ENCODE measurements around the gene UFC1.

UFC1 gene

DNA sequence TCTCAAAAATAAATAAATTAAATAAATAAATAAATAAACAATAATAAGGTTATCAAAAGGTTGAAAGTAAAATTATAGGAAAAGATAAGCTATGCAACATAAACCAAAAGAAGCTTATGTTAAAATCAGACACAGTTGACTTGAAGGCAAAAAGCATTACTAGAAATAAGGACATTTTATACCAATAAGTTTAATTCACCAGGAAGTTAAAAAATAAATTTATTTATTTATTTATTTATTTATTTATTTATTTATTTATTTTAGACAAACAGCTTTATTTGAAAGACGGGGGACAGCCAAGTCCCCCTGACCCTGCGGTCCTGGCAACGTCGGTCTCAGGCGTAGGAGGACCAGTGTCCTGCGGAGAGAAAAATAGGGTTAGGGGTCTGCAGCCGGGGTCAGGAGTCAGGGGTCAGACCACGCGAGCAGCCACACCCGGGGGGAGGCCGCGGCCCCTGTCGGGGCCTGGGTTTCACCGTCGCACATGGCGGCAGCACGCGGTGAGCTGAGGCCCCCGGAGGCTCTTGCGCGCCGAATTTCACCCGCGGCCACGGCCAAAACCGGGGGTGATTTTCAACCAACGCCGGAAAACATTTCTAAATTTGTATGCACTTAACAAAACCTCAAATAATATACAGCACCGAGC, 12.9 kb upstream of the UFC1 start:
- TF ChIP-seq GLIS3 (CRISPR knock-in tag; IDR thresholded peaks at IDR 0.05) = no peak
- TF ChIP-seq BACH2 (CRISPR knock-in tag; IDR thresholded peaks at IDR 0.05; ENCODE audit: borderline replicate concordance) = no peak
- TF ChIP-seq, protein P1, sequence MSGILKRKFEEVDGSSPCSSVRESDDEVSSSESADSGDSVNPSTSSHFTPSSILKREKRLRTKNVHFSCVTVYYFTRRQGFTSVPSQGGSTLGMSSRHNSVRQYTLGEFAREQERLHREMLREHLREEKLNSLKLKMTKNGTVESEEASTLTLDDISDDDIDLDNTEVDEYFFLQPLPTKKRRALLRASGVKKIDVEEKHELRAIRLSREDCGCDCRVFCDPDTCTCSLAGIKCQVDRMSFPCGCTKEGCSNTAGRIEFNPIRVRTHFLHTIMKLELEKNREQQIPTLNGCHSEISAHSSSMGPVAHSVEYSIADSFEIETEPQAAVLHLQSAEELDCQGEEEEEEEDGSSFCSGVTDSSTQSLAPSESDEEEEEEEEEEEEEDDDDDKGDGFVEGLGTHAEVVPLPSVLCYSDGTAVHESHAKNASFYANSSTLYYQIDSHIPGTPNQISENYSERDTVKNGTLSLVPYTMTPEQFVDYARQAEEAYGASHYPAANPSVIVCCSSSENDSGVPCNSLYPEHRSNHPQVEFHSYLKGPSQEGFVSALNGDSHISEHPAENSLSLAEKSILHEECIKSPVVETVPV (CRISPR knock-in tag; IDR thresholded peaks at IDR 0.05) = no peak
- no peak for ATAC-seq

DNA sequence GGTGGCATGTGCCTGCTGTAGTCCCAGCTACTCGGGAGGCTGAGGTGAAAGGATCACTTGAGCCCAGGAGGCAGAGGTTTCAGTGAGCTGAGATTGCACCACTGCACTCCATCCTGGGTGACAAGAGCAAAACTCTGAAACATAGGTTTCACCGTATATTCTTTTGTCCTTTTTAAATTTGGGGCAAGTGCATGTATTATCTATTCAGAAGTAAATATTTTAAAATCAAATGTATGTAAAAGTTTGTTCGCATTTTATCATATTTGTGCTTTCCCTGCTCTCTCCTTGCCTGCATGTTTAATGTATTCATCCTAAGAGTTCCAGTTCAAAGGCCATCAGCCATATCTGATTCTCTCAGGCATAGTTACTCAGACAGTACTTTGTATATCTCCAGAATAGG, 7.9 kb upstream of the UFC1 start:
- ATAC-seq = no peak
- TF ChIP-seq BACH2 (CRISPR knock-in tag; IDR thresholded peaks at IDR 0.05; ENCODE audit: borderline replicate concordance) = no peak
- no peak for TF ChIP-seq ZFP3 (CRISPR knock-in tag; IDR thresholded peaks at IDR 0.05)
- TF ChIP-seq TCF4 (CRISPR knock-in tag; IDR thresholded peaks at IDR 0.05; ENCODE audit: borderline replicate concordance) = no peak
- TF ChIP-seq SNAI2 (CRISPR knock-in tag; IDR thresholded peaks at IDR 0.05) = no peak
- TF ChIP-seq ZC3H10 (CRISPR knock-in tag; IDR thresholded peaks at IDR 0.05) = no peak
- no peak for TF ChIP-seq TOX (CRISPR knock-in tag; IDR thresholded peaks at IDR 0.05; ENCODE audit: borderline replicate concordance)
- no peak for TF ChIP-seq OSR1 (CRISPR knock-in tag; IDR thresholded peaks at IDR 0.05)
- no peak for TF ChIP-seq PPARA (CRISPR knock-in tag; IDR thresholded peaks at IDR 0.05; ENCODE audit: borderline replicate concordance)
- TF ChIP-seq, protein P2, sequence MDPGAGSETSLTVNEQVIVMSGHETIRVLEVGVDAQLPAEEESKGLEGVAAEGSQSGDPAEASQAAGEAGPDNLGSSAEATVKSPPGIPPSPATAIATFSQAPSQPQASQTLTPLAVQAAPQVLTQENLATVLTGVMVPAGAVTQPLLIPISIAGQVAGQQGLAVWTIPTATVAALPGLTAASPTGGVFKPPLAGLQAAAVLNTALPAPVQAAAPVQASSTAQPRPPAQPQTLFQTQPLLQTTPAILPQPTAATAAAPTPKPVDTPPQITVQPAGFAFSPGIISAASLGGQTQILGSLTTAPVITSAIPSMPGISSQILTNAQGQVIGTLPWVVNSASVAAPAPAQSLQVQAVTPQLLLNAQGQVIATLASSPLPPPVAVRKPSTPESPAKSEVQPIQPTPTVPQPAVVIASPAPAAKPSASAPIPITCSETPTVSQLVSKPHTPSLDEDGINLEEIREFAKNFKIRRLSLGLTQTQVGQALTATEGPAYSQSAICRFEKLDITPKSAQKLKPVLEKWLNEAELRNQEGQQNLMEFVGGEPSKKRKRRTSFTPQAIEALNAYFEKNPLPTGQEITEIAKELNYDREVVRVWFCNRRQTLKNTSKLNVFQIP (CRISPR knock-in tag; IDR thresholded peaks at IDR 0.05; ENCODE audit: borderline replicate concordance, low read depth) = no peak
- no peak for TF ChIP-seq ESRRG (CRISPR knock-in tag; IDR thresholded peaks at IDR 0.05)
- no peak for TF ChIP-seq GLIS3 (CRISPR knock-in tag; IDR thresholded peaks at IDR 0.05)
- TF ChIP-seq, protein P3, sequence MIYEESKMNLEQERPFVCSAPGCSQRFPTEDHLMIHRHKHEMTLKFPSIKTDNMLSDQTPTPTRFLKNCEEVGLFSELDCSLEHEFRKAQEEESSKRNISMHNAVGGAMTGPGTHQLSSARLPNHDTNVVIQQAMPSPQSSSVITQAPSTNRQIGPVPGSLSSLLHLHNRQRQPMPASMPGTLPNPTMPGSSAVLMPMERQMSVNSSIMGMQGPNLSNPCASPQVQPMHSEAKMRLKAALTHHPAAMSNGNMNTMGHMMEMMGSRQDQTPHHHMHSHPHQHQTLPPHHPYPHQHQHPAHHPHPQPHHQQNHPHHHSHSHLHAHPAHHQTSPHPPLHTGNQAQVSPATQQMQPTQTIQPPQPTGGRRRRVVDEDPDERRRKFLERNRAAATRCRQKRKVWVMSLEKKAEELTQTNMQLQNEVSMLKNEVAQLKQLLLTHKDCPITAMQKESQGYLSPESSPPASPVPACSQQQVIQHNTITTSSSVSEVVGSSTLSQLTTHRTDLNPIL (CRISPR knock-in tag; IDR thresholded peaks at IDR 0.05; ENCODE audit: low read depth) = no peak
- no peak for TF ChIP-seq ZNF8 (CRISPR knock-in tag; IDR thresholded peaks at IDR 0.05)

DNA sequence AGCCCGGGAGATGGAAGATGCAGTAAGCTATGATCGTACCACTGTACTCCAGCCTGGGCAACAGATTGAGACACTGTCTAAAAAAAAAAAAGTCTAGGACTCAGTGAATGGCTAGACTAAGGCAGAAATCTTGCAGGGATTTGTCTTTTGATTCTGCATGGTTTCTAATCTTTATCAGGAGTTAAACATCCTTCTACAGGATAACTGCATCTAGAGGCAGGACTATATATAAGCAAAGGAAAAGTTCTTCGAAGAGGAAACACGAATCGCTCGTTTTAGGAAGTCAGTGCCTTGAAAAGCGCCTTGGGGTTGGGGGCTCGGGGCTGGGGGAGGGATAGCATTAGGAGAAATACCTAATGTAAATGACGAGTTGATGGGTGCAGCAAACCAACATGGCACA, 602 bp upstream of the UFC1 start:
- ATAC-seq = peak; percentile 2
- TF ChIP-seq RARB (CRISPR knock-in tag; IDR thresholded peaks at IDR 0.05) (no peak), TCF4 (CRISPR knock-in tag; IDR thresholded peaks at IDR 0.05; ENCODE audit: borderline replicate concordance) (no peak), ZC3H10 (CRISPR knock-in tag; IDR thresholded peaks at IDR 0.05) (no peak), SNAI2 (CRISPR knock-in tag; IDR thresholded peaks at IDR 0.05) (no peak)
- TF ChIP-seq, protein P2 (CRISPR knock-in tag; IDR thresholded peaks at IDR 0.05; ENCODE audit: borderline replicate concordance, low read depth) = no peak
- TF ChIP-seq, protein P1 (CRISPR knock-in tag; IDR thresholded peaks at IDR 0.05) = no peak
- TF ChIP-seq, protein P3 (CRISPR knock-in tag; IDR thresholded peaks at IDR 0.05; ENCODE audit: low read depth) = no peak

DNA sequence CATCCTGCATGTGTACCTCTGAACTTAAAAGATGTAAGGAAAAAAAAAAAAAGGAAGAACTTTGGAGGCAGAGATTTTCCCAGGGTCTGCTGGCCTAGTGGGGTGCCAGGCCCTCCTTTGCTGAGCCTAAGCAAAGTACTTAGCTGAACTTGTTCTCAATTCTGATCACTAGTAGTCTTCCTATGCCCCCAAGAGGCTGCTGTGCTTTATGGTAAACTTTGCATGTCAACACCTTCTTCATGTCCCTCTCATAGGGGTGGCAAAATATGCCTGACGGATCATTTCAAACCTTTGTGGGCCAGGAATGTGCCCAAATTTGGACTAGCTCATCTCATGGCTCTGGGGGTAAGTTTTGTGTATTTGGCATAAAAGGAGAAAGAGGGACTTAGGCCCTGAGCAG, 4.1 kb downstream of the UFC1 start:
- TF ChIP-seq SNAI2 (CRISPR knock-in tag; IDR thresholded peaks at IDR 0.05) (no peak), ZC3H10 (CRISPR knock-in tag; IDR thresholded peaks at IDR 0.05) (no peak), CSDC2 (CRISPR knock-in tag; IDR thresholded peaks at IDR 0.05) (no peak), RARB (CRISPR knock-in tag; IDR thresholded peaks at IDR 0.05) (no peak), ZNF565 (CRISPR knock-in tag; conservative IDR thresholded peaks at IDR 0.05; ENCODE audit: low read depth) (no peak), TOX (CRISPR knock-in tag; IDR thresholded peaks at IDR 0.05; ENCODE audit: borderline replicate concordance) (no peak), BACH2 (CRISPR knock-in tag; IDR thresholded peaks at IDR 0.05; ENCODE audit: borderline replicate concordance) (no peak), ESRRG (CRISPR knock-in tag; IDR thresholded peaks at IDR 0.05) (no peak), PPARA (CRISPR knock-in tag; IDR thresholded peaks at IDR 0.05; ENCODE audit: borderline replicate concordance) (no peak), TCF4 (CRISPR knock-in tag; IDR thresholded peaks at IDR 0.05; ENCODE audit: borderline replicate concordance) (no peak), ZNF8 (CRISPR knock-in tag; IDR thresholded peaks at IDR 0.05) (no peak), OSR1 (CRISPR knock-in tag; IDR thresholded peaks at IDR 0.05) (no peak)
- TF ChIP-seq, protein P3 (CRISPR knock-in tag; IDR thresholded peaks at IDR 0.05; ENCODE audit: low read depth) = no peak
- TF ChIP-seq, protein P2 (CRISPR knock-in tag; IDR thresholded peaks at IDR 0.05; ENCODE audit: borderline replicate concordance, low read depth) = no peak
- TF ChIP-seq, protein P1 (CRISPR knock-in tag; IDR thresholded peaks at IDR 0.05) = no peak
- ATAC-seq = no peak
